ENCODE results near the gene ZC3H6.

The ZC3H6 gene

GRCh38 chr2:112275311-112275886 is at the start of gene ZC3H6:
TSS of gene ZC3H6 (plus strand) at chr2:112275597. CDS start at chr2:112275995, 398 bp downstream.
- TF ChIP-seq CTCF (conservative IDR thresholded peaks at IDR 0.05; ENCODE audit: control insufficient read depth, insufficient read depth, low read depth, low read length), result no peak

GRCh38 chr2:112229348-112229747 is 46.0 kb upstream of the ZC3H6 start:
- no peak overlapping the region for H3K4me3 ChIP-seq (ENCODE audit: control insufficient read depth, low read depth, low read length)
- no peak for TF ChIP-seq CTCF (conservative IDR thresholded peaks at IDR 0.05; ENCODE audit: control insufficient read depth, insufficient read depth, low read depth, low read length)
- DNase-seq (ENCODE audit: low read depth), result peak; percentile 44

More at GRCh38 chr2:112275311-112275886, at the start of gene ZC3H6:
- peak within 1 kb of the TSS; percentile 87 for H3K4me3 ChIP-seq (ENCODE audit: control insufficient read depth, low read depth, low read length)
- peak; percentile 97 for DNase-seq (ENCODE audit: low read depth)

- no peak for DNase-seq (ENCODE audit: low read depth)
- no peak overlapping the region for H3K4me3 ChIP-seq (ENCODE audit: control insufficient read depth, low read depth, low read length)
- TF ChIP-seq CTCF (conservative IDR thresholded peaks at IDR 0.05; ENCODE audit: control insufficient read depth, insufficient read depth, low read depth, low read length), result no peak
Observed at GRCh38 chr2:112230371-112230770, 45.0 kb upstream of the ZC3H6 start.

GRCh38 chr2:112239862-112240261 is 35.5 kb upstream of the ZC3H6 start:
- H3K4me3 ChIP-seq (ENCODE audit: control insufficient read depth, low read depth, low read length), result no peak overlapping the region
- DNase-seq (ENCODE audit: low read depth), result no peak
- TF ChIP-seq CTCF (conservative IDR thresholded peaks at IDR 0.05; ENCODE audit: control insufficient read depth, insufficient read depth, low read depth, low read length), result no peak

- TF ChIP-seq CTCF (conservative IDR thresholded peaks at IDR 0.05; ENCODE audit: control insufficient read depth, insufficient read depth, low read depth, low read length), result no peak
- H3K4me3 ChIP-seq (ENCODE audit: control insufficient read depth, low read depth, low read length), result no peak overlapping the region
- DNase-seq (ENCODE audit: low read depth), result no peak
Observed at GRCh38 chr2:112242384-112242783, 33.0 kb upstream of the ZC3H6 start.

- no peak for DNase-seq (ENCODE audit: low read depth)
- TF ChIP-seq CTCF (conservative IDR thresholded peaks at IDR 0.05; ENCODE audit: control insufficient read depth, insufficient read depth, low read depth, low read length), result no peak
- H3K4me3 ChIP-seq (ENCODE audit: control insufficient read depth, low read depth, low read length), result no peak overlapping the region
Observed at GRCh38 chr2:112243233-112243632, 32.2 kb upstream of the ZC3H6 start.

GRCh38 chr2:112244854-112245253 is 30.5 kb upstream of the ZC3H6 start:
- TF ChIP-seq CTCF (conservative IDR thresholded peaks at IDR 0.05; ENCODE audit: control insufficient read depth, insufficient read depth, low read depth, low read length), result no peak
- H3K4me3 ChIP-seq (ENCODE audit: control insufficient read depth, low read depth, low read length), result no peak overlapping the region
- no peak for DNase-seq (ENCODE audit: low read depth)
